H1 (cell line): Measurements from ENCODE around the gene MLNR. TPM values are rescaled to one million over a fixed set of nuclear protein-coding genes. Genes with fewer than 3 reads are reported as not detected.

Experiments used
- CHD7 ChIP-seq: fragments of 300-600 bp; sonication (generic); IDR thresholded peaks from 2 replicates; pipeline ENCODE4 v1.7.1; 2012; ENCODE audit warnings: low read length, moderate library complexity, mild to moderate bottlenecking, inconsistent platforms; ENCODE audit not compliant: insufficient replicate concordance
- JUND ChIP-seq: IDR thresholded peaks from 2 replicates; pipeline ENCODE4 v1.6.1; 2011; ENCODE audit warnings: mild to moderate bottlenecking, improper control_type of control experiment, low read length
- PHF8 ChIP-seq: fragments of 200-600 bp; sonication (generic); conservative IDR thresholded peaks from 2 replicates; pipeline ENCODE4 v1.7.1; 2012; ENCODE audit warnings: low read depth, mild to moderate bottlenecking, inconsistent platforms, low read length, moderate library complexity
- SP1 ChIP-seq: IDR thresholded peaks from 2 replicates; pipeline ENCODE4 v1.6.1; 2011; ENCODE audit warnings: low read depth, low read length
- SP2 ChIP-seq: IDR thresholded peaks from 2 replicates; pipeline ENCODE4 v1.6.1; 2012; ENCODE audit warnings: mild to moderate bottlenecking, low read length, inconsistent platforms
- SRF ChIP-seq: IDR thresholded peaks from 2 replicates; pipeline ENCODE4 v1.6.1; 2011; ENCODE audit warnings: mild to moderate bottlenecking, low read depth, low read length, moderate library complexity
- polyA plus RNA-seq, 7 experiments: library from polyadenylated mRNA; depleted of rRNA in 3 of 7; stranded (reverse) in 5 of 7; unstranded in 2 of 7; fragments of >200 nt in 5 of 7; fragments of 200-250 nt in 2 of 7; gene quantifications; 1 replicate in 5 of 7; 2 replicates in 1 of 7; 4 replicates in 1 of 7; pipeline versions ENCODE4 v1.2.1 to v1.2.3, GENCODE V29; 2011 to 2013; ENCODE audit warnings: missing spikeins in 2 of 7, mixed read lengths in 2 of 7
- total RNA-seq: library from RNA; stranded (reverse); fragmentation: NEBNext Ultra II Directional; extraction: Animal tissue kit (Norgen Biotek cat#: 25700); gene quantifications from 2 replicates; pipeline ENCODE4 v1.2.1, GENCODE V29; 2021
- TF ChIP-seq, protein P1 (sequence below): IDR thresholded peaks from 2 replicates; pipeline ENCODE4 v1.6.1; 2012; ENCODE audit warnings: low read length, inconsistent platforms

MLNR gene
- total and polyA plus RNA-seq, 2 of the 8 experiments (the other 6 are each of a cell fraction or from before 2014, with no cell fraction given) = 0.24 to 0.29 TPM

GRCh38 chr13:49247643-49248621, 27.8 kb downstream of the MLNR start, which contains the start of gene CDADC1 (continued):
- TF ChIP-seq, protein P1, sequence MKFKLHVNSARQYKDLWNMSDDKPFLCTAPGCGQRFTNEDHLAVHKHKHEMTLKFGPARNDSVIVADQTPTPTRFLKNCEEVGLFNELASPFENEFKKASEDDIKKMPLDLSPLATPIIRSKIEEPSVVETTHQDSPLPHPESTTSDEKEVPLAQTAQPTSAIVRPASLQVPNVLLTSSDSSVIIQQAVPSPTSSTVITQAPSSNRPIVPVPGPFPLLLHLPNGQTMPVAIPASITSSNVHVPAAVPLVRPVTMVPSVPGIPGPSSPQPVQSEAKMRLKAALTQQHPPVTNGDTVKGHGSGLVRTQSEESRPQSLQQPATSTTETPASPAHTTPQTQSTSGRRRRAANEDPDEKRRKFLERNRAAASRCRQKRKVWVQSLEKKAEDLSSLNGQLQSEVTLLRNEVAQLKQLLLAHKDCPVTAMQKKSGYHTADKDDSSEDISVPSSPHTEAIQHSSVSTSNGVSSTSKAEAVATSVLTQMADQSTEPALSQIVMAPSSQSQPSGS = peak; percentile 88
- TF ChIP-seq SP2 (no peak), PHF8 (peak; percentile 76), SP1 (peak; percentile 82; the same call in 1 of the 2 replicates), CHD7 (no peak), JUND (peak; percentile 83), SRF (peak; percentile 54)
